Sigmoid colon (tissue), 7 donors: ENCODE measurements around the gene AHNAK. TPM values are rescaled to one million over a fixed set of nuclear protein-coding genes. Genes with fewer than 3 reads are reported as not detected.

Experiments used
- DNase-seq: peaks from one replicate; pipeline ENCODE4 v3.0.0-alpha.2; 2019
- H3K27ac ChIP-seq, 4 donors: fragments of 200-600 bp; sonication (generic); one replicate each; pipeline ENCODE4 v1.5.1; 2016 to 2019; ENCODE audit warnings: mild to moderate bottlenecking in 1 of 4
- H3K27me3 ChIP-seq, 3 donors: fragments of 200-600 bp; sonication (generic); one replicate each; pipeline ENCODE4 v1.5.1; 2019; ENCODE audit warnings: mild to moderate bottlenecking in 1 of 3
- H3K36me3 ChIP-seq, 4 donors: fragments of 200-600 bp; sonication (generic); one replicate each; pipeline ENCODE4 v1.5.1; 2016 to 2019
- H3K4me1 ChIP-seq, 4 donors: fragments of 200-600 bp; sonication (generic); one replicate each; pipeline ENCODE4 v1.5.1; 2017 to 2019
- H3K4me3 ChIP-seq, 4 donors: fragments of 200-600 bp; sonication (generic); one replicate each; pipeline ENCODE4 v1.5.1; 2017 to 2019; ENCODE audit warnings: mild to moderate bottlenecking in 2 of 4, moderate library complexity in 1 of 4
- H3K9me3 ChIP-seq, 4 donors: fragments of 200-600 bp in 3 of 4; sonication (generic) in 3 of 4; one replicate each; pipeline versions ENCODE4 v1.5.1 to v1.6.1; 2013 to 2019
- EP300 ChIP-seq, 4 donors: sonication (generic); formaldehyde crosslinking; IDR thresholded peaks; one replicate each; pipeline ENCODE4 v1.6.1; 2017; ENCODE audit warnings: antibody characterized with exemption in 4 of 4
- POLR2A ChIP-seq, 2 donors: fragments of 450-650 bp; IDR thresholded peaks; one replicate each; pipeline ENCODE4 v1.6.1; 2016; ENCODE audit warnings: antibody characterized with exemption in 2 of 2, mild to moderate bottlenecking in 2 of 2, moderate library complexity in 2 of 2
- POLR2AphosphoS5 ChIP-seq, 4 donors: sonication (generic); formaldehyde crosslinking; IDR thresholded peaks; one replicate each; pipeline ENCODE4 v1.6.1; 2017; ENCODE audit warnings: antibody characterized with exemption in 4 of 4
- WGBS, 2 donors: extraction: QIAGEN DNeasy Blood & Tissue Kit; methylation state at CpG; one replicate each; pipeline ENCODE4 v1.1.7; 2013; 5-methylcytosine and 5-hydroxymethylcytosine counted together
- intact Hi-C: fragments of 100-400 bp; cut with DNase I; formaldehyde crosslinking; loops from one replicate; pipeline ENCODE4 v1.15.1; 2023
- polyA plus RNA-seq, 3 donors: library from polyadenylated mRNA; stranded (reverse); fragments of 200-250 nt; gene quantifications; one replicate each; pipeline ENCODE4 v1.2.3, GENCODE V29; 2013
- total RNA-seq, 4 donors: library from RNA; depleted of rRNA; stranded (reverse); fragments of >200 nt; gene quantifications; one replicate each; pipeline ENCODE4 v1.1.0, GENCODE V29; 2016
- TF ChIP-seq, protein P1 (sequence below), 4 experiments: fragments of 450-650 bp in 3 of 4; fragments of 200-600 bp in 1 of 4; IDR thresholded peaks; one replicate each; pipeline ENCODE4 v1.5.1; 2016 to 2019; ENCODE audit warnings: antibody characterized with exemption in 4 of 4, mild to moderate bottlenecking in 3 of 4, moderate library complexity in 2 of 4
- donor health status: healthy with polysubstance abuse.
- donor health status: Bipolar disorder and iron deficiency.
- donor health status: healthy.

The AHNAK gene
- total and polyA plus RNA-seq, 7 donors: 82.3 to 1,294 (median 751) TPM

DNA sequence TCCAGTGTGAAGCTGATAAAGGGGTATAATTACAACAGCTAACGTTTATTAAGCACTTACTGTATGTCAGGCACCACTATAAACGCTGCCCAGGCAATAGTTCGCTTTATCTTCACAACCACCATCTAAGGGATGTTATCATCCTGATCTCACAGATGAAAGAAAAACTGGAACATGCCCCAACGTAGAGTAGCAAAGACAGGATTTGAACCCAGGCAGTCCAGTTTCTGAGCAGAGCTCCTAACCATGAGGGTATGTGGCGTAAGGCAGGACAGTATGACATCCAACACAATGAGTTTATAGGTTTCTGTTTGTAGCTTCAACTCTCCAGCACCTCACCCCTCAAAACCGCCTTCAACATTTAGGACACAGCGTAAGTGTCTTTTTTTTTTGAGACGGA is 59.5 kb downstream of the AHNAK start:
- 82 to 90% methylated on average over 8 of the region's 8 CpGs for WGBS, 2 donors
- no peak overlapping the region for H3K4me3 ChIP-seq
- H3K27me3 ChIP-seq: no peaks in the 10 kb centered on the region
- peaks cover 0 to 32% (median 25%) of the 10 kb centered on the region in 4 donors for H3K4me1 ChIP-seq
- TF ChIP-seq, protein P1, sequence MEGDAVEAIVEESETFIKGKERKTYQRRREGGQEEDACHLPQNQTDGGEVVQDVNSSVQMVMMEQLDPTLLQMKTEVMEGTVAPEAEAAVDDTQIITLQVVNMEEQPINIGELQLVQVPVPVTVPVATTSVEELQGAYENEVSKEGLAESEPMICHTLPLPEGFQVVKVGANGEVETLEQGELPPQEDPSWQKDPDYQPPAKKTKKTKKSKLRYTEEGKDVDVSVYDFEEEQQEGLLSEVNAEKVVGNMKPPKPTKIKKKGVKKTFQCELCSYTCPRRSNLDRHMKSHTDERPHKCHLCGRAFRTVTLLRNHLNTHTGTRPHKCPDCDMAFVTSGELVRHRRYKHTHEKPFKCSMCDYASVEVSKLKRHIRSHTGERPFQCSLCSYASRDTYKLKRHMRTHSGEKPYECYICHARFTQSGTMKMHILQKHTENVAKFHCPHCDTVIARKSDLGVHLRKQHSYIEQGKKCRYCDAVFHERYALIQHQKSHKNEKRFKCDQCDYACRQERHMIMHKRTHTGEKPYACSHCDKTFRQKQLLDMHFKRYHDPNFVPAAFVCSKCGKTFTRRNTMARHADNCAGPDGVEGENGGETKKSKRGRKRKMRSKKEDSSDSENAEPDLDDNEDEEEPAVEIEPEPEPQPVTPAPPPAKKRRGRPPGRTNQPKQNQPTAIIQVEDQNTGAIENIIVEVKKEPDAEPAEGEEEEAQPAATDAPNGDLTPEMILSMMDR (IDR thresholded peaks at IDR 0.05): no peak
- TF ChIP-seq EP300 (IDR thresholded peaks at IDR 0.05): no peak
- TF ChIP-seq POLR2AphosphoS5 (IDR thresholded peaks at IDR 0.05): no peak
- no peak for TF ChIP-seq POLR2A (IDR thresholded peaks at IDR 0.05)
- no peaks in the 10 kb centered on the region for H3K36me3 ChIP-seq
- H3K27ac ChIP-seq: peak overlapping the region in 3 of 4 donors; percentile 61 to 69 (median 65)
- no peaks in the 10 kb centered on the region for H3K9me3 ChIP-seq
- DNase-seq: no peak
- intact Hi-C loops: no loop called here

GRCh38 chr11:62484352-62484751 is 62.3 kb downstream of the AHNAK start:
- TF ChIP-seq POLR2AphosphoS5 (IDR thresholded peaks at IDR 0.05): no peak
- H3K4me3 ChIP-seq: no peak overlapping the region
- DNase-seq: no peak
- H3K4me1 ChIP-seq: peaks cover 0 to 48% (median 39%) of the 10 kb centered on the region in 4 donors
- H3K36me3 ChIP-seq: no peaks in the 10 kb centered on the region
- no peaks in the 10 kb centered on the region for H3K9me3 ChIP-seq
- H3K27me3 ChIP-seq: no peaks in the 10 kb centered on the region
- WGBS, 2 donors: 92 to 93% methylated on average over 6 of the region's 6 CpGs
- intact Hi-C loops: no loop called here
- no peak overlapping the region for H3K27ac ChIP-seq

DNA sequence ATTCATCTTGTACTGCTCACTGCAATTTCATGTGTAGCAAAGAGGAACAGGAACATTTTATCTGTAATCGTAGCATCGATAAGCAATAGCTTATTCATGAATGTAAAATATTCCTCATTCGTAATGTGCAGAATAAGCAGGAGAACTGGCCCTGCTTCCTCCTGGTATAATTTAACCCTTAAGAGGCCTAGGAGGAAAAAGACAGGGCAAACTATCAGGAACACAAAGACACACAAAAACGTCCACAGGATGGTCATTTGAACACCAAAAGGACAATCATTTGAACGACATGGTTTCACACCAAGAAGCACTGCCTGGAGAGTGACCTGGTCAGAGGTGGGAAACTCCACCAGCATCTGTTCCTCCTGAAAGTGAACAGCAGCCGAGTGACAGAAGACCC is 63.9 kb downstream of the AHNAK start:
- no peak for DNase-seq
- WGBS, 2 donors: 83 to 87% methylated on average over 6 of the region's 6 CpGs
- no peaks in the 10 kb centered on the region for H3K9me3 ChIP-seq
- H3K36me3 ChIP-seq: no peaks in the 10 kb centered on the region
- H3K4me1 ChIP-seq: peaks cover 0 to 33% (median 26%) of the 10 kb centered on the region in 4 donors
- no peak overlapping the region for H3K27ac ChIP-seq
- TF ChIP-seq POLR2A (IDR thresholded peaks at IDR 0.05) (no peak), POLR2AphosphoS5 (IDR thresholded peaks at IDR 0.05) (no peak), EP300 (IDR thresholded peaks at IDR 0.05) (no peak)
- TF ChIP-seq, protein P1 (IDR thresholded peaks at IDR 0.05): no peak
- no peaks in the 10 kb centered on the region for H3K27me3 ChIP-seq
- H3K4me3 ChIP-seq: no peak overlapping the region
- intact Hi-C loops: no loop called here

DNA sequence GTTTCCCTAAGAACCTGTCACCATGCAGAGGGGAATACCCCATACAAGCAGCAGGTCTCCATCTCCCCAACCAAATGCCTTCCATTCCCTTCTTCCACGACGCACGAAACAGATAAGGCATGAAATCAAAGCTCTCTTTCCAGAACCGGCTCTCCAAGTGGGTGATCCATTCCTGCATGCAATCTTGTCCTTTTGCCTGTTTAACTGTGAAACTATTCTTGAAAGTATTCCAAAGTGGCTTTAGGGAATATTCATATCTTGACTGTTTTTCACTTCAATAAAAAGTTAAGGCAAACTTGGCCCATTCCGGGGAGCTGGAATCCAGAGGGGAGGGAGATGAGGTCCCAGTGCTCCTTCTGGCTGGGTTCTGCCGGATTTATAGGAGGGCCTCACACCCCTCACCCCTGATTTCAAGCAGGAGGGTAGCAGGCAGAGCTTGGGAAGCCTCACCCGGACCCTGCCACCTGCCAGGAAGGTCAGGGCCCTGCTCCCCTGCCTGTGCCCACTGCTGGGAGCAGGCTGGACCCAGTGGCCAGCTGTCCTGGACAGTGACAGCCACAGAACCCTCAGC is 66.9 kb downstream of the AHNAK start:
- TF ChIP-seq POLR2A (IDR thresholded peaks at IDR 0.05) (no peak), POLR2AphosphoS5 (IDR thresholded peaks at IDR 0.05) (no peak)
- H3K4me1 ChIP-seq: peaks cover 0 to 28% (median 23%) of the 10 kb centered on the region in 4 donors
- no peaks in the 10 kb centered on the region for H3K27me3 ChIP-seq
- H3K27ac ChIP-seq: peak overlapping the region; percentile 81 to 88 (median 86)
- DNase-seq: no peak
- 80 to 87% methylated on average over 7 of the region's 7 CpGs for WGBS, 2 donors
- intact Hi-C loops: no loop called here
- no peak overlapping the region for H3K4me3 ChIP-seq
- no peaks in the 10 kb centered on the region for H3K36me3 ChIP-seq
- no peaks in the 10 kb centered on the region for H3K9me3 ChIP-seq

DNA sequence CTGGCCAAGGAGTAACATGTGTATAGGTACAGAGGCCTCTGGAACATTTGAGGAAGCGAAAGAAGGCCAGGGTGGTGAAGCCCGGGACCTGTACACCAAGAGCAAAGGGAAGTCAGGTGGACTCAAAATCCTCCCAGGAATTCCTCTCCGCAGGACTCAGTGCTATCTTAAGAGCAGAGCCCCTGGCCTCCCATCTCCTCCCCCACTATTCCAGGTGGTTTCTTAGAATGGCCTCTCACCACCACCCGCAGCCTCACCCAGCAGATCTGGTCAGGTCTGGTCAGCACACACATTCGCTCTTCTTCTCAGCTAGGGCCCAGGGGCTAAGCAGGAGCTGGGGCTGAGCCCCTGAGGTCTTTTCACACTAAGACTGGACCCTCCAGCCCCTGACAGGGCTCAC is 68.7 kb downstream of the AHNAK start:
- H3K4me1 ChIP-seq: peaks cover 0 to 28% (median 24%) of the 10 kb centered on the region in 4 donors
- DNase-seq: no peak
- peak overlapping the region in 3 of 4 donors; percentile 17 to 86 (median 35) for H3K27ac ChIP-seq
- 85 to 90% methylated on average over 5 of the region's 5 CpGs for WGBS, 2 donors
- no peaks in the 10 kb centered on the region for H3K36me3 ChIP-seq
- intact Hi-C loops: no loop called here
- H3K27me3 ChIP-seq: no peaks in the 10 kb centered on the region
- TF ChIP-seq POLR2AphosphoS5 (IDR thresholded peaks at IDR 0.05) (no peak), EP300 (IDR thresholded peaks at IDR 0.05) (no peak), POLR2A (IDR thresholded peaks at IDR 0.05) (no peak)
- TF ChIP-seq, protein P1 (IDR thresholded peaks at IDR 0.05): no peak
- no peaks in the 10 kb centered on the region for H3K9me3 ChIP-seq
- H3K4me3 ChIP-seq: no peak overlapping the region
